DOHH2 (cell line): ENCODE data around the gene HMBS.

Experiments
- EZH2phosphoT487 ChIP-seq: fragments of 200-600 bp; sonication (generic); IDR thresholded peaks from 2 replicates; pipeline ENCODE4 v1.6.1; 2017; ENCODE audit warnings: borderline replicate concordance, mild to moderate bottlenecking, antibody characterized with exemption, low read length, moderate library complexity, mixed read lengths
- TF ChIP-seq, protein P1 (sequence below): fragments of 200-600 bp; sonication (generic); IDR thresholded peaks from one replicate; pipeline ENCODE4 v1.5.1; 2014; ENCODE audit warnings: antibody characterized with exemption, mild to moderate bottlenecking, low read depth, low read length; ENCODE audit not compliant: poor library complexity, severe bottlenecking

DNA sequence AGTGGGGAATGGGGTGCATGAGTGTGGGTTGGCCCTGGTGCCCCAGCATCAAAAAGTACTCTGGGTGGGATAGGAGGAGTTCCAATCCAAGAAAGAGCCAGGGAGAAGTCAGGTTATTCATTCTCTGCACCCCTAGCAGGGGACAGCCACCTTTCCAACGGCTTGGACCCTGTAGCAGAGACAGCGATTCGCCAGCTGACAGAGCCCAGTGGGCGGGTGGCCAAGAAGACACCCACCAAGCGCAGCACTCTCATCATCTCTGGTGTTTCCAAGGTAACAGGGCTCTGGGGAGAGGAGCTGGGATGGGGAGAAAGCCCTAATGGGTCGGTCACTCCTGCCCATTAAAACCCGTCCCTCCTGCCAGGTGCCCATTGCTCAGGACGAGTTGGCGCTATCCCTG, 29.0 kb downstream of the HMBS start:
- TF ChIP-seq, protein P1, sequence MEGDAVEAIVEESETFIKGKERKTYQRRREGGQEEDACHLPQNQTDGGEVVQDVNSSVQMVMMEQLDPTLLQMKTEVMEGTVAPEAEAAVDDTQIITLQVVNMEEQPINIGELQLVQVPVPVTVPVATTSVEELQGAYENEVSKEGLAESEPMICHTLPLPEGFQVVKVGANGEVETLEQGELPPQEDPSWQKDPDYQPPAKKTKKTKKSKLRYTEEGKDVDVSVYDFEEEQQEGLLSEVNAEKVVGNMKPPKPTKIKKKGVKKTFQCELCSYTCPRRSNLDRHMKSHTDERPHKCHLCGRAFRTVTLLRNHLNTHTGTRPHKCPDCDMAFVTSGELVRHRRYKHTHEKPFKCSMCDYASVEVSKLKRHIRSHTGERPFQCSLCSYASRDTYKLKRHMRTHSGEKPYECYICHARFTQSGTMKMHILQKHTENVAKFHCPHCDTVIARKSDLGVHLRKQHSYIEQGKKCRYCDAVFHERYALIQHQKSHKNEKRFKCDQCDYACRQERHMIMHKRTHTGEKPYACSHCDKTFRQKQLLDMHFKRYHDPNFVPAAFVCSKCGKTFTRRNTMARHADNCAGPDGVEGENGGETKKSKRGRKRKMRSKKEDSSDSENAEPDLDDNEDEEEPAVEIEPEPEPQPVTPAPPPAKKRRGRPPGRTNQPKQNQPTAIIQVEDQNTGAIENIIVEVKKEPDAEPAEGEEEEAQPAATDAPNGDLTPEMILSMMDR, result no peak
- TF ChIP-seq EZH2phosphoT487, result no peak
